ENCODE measurements around the gene GTF2F1.
"Not testable (repeated sequence)": the region's sequence is repeated elsewhere in the genome, so short reads cannot be mapped to it uniquely, and the experiment has no call there.

The GTF2F1 gene

GRCh38 chr19:6393074-6393982 lies at the start of gene GTF2F1:
Gene GTF2F1 (minus strand): TSS chr19:6393164. CDS start chr19:6392995, 169 bp downstream.
- peak; percentile 94 to 96 for DNase-seq (ENCODE audit: low read depth in 2 of 2)

- no peak for DNase-seq (ENCODE audit: low read depth in 2 of 2)
Observed at GRCh38 chr19:6442087-6442688, 49.2 kb upstream of the GTF2F1 start.

- no peak for DNase-seq (ENCODE audit: low read depth in 2 of 2)
Observed at GRCh38 chr19:6440905-6441304, 47.9 kb upstream of the GTF2F1 start.

- DNase-seq (ENCODE audit: low read depth in 2 of 2) = no peak
Observed at GRCh38 chr19:6439743-6440142, 46.8 kb upstream of the GTF2F1 start.

- no peak for DNase-seq (ENCODE audit: low read depth in 2 of 2)
Observed at GRCh38 chr19:6433663-6434062, 40.7 kb upstream of the GTF2F1 start, which contains the start of gene SLC25A41. Gene SLC25A41 (minus strand): TSS chr19:6433763. CDS start chr19:6433693, 70 bp downstream.

GRCh38 chr19:6433165-6433564 lies 40.2 kb upstream of the GTF2F1 start:
- no peak for DNase-seq (ENCODE audit: low read depth in 2 of 2)

- DNase-seq (ENCODE audit: low read depth in 2 of 2) = no peak
Observed at GRCh38 chr19:6431891-6432290, 38.9 kb upstream of the GTF2F1 start.

GRCh38 chr19:6429419-6430221 lies 36.7 kb upstream of the GTF2F1 start:
- no peak for DNase-seq (ENCODE audit: low read depth in 2 of 2)

- not testable (repeated sequence) for DNase-seq (ENCODE audit: low read depth in 2 of 2)
Observed at GRCh38 chr19:6428692-6429418, 35.9 kb upstream of the GTF2F1 start.

- no peak for DNase-seq (ENCODE audit: low read depth in 2 of 2)
Observed at GRCh38 chr19:6427131-6427530, 34.2 kb upstream of the GTF2F1 start.

- DNase-seq (ENCODE audit: low read depth in 2 of 2) = no peak
Observed at GRCh38 chr19:6425732-6426620, 33.0 kb upstream of the GTF2F1 start.

GRCh38 chr19:6424939-6425731 lies 32.2 kb upstream of the GTF2F1 start:
- peak; percentile 100 for DNase-seq (ENCODE audit: low read depth in 2 of 2)

GRCh38 chr19:6424195-6424938 lies 31.4 kb upstream of the GTF2F1 start, which contains the start of gene KHSRP:
Gene KHSRP (minus strand): TSS chr19:6424811. CDS start chr19:6424701, 110 bp downstream.
- DNase-seq (ENCODE audit: low read depth in 2 of 2) = no peak

- DNase-seq (ENCODE audit: low read depth in 2 of 2) = peak in 1 of 2 experiments; percentile 3
Observed at GRCh38 chr19:6423499-6424194, 30.7 kb upstream of the GTF2F1 start.

GRCh38 chr19:6421075-6422014 lies 28.4 kb upstream of the GTF2F1 start:
- no peak for DNase-seq (ENCODE audit: low read depth in 2 of 2)

- no peak for DNase-seq (ENCODE audit: low read depth in 2 of 2)
Observed at GRCh38 chr19:6418562-6418932, 25.6 kb upstream of the GTF2F1 start.

Measured in fibroblast of skin of left quadriceps (primary cell).